ENCODE measurements around the gene ITLN2.
"Not testable (repeated sequence)": the region's sequence is repeated elsewhere in the genome, so short reads cannot be mapped to it uniquely, and the experiment has no call there.

DNA sequence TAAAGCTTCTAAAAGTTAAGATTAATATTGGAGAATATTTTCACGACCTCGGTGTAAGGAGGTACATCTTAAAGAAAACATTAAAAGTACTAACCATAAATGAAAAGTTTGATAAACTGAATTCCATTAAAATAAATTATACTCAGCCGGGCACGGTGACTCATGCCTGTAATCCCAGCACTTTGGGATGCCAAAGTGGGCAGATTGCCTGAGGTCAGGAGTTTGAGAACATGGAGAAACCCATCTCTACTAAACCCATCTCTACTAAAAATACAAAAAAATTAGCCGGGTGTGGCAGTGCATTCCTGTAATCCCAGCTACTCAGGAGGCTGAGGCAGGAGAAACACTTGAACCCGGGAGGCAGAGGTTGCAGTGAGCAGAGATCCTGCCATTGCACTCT lies 8.7 kb downstream of the ITLN2 start:
- not testable (repeated sequence) for TF ChIP-seq CTCF, POLR2A (IDR thresholded peaks at IDR 0.05)
